OCI-LY3 (cell line): ENCODE data around the gene SERPINE2.

Experiments
- H2AFZ ChIP-seq: fragments of 200-600, 300-600 bp; shearing (Covaris generic); 2 replicates; pipeline ENCODE4 v1.6.0; 2014; ENCODE audit warnings: antibody characterized with exemption, low read depth, low read length
- H3K27ac ChIP-seq: fragments of 200-600, 300-600 bp; sonication (generic); 2 replicates; pipeline ENCODE4 v1.5.1; 2014; ENCODE audit warnings: mild to moderate bottlenecking, low read length, moderate library complexity, mixed read lengths
- H3K27me3 ChIP-seq: fragments of 200-600, 300-600 bp; sonication (generic); 2 replicates; pipeline ENCODE4 v1.6.1; 2014; ENCODE audit warnings: low read depth, low read length, mixed read lengths
- H3K36me3 ChIP-seq: fragments of 200-600, 300-600 bp; sonication (generic); replicated peaks from 2 replicates; pipeline ENCODE3; 2014; ENCODE audit warnings: low read depth, low read length, mixed read lengths
- H3K4me1 ChIP-seq: fragments of 300-600, 200-600 bp; sonication (generic); 2 replicates; pipeline ENCODE4 v1.6.1; 2014; ENCODE audit warnings: low read length, mixed read lengths
- H3K4me2 ChIP-seq: fragments of 200-600, 300-600 bp; sonication (generic); 2 replicates; pipeline ENCODE4 v1.6.1; 2014; ENCODE audit warnings: low read length, mixed read lengths
- H3K4me3 ChIP-seq: fragments of 300-600, 200-600 bp; sonication (generic); 2 replicates; pipeline ENCODE4 v1.5.1; 2014; ENCODE audit warnings: antibody characterized with exemption, mild to moderate bottlenecking, low read length, moderate library complexity
- H3K79me2 ChIP-seq: fragments of 300-600, 200-600 bp; shearing (Covaris generic); 2 replicates; pipeline ENCODE4 v1.6.1; 2014; ENCODE audit warnings: mild to moderate bottlenecking, low read length, mixed read lengths
- H3K9ac ChIP-seq: fragments of 300-600, 200-600 bp; shearing (Covaris generic); 2 replicates; pipeline ENCODE4 v1.6.0; 2014; ENCODE audit warnings: mild to moderate bottlenecking, low read length, moderate library complexity
- H3K9me3 ChIP-seq: fragments of 200-600, 300-600 bp; shearing (Covaris generic); 2 replicates; pipeline ENCODE4 v1.6.1; 2014; ENCODE audit warnings: low read length, mixed read lengths; ENCODE audit not compliant: insufficient read depth
- H4K20me1 ChIP-seq: fragments of 200-600, 300-600 bp; sonication (generic); 2 replicates; pipeline ENCODE4 v1.6.1; 2016; ENCODE audit warnings: low read length, mixed read lengths; ENCODE audit not compliant: insufficient read depth
- CTCF ChIP-seq: fragments of 200-600, 300-600 bp; sonication (generic); IDR thresholded peaks from 2 replicates; pipeline ENCODE4 v1.5.1; 2014; ENCODE audit warnings: antibody characterized with exemption, low read length, low read depth
- EZH2phosphoT487 ChIP-seq: fragments of 200-600 bp; shearing (Covaris generic); IDR thresholded peaks from 2 replicates; pipeline ENCODE4 v1.6.1; 2018; ENCODE audit warnings: antibody characterized with exemption, mixed run types, low read depth

The SERPINE2 gene

GRCh38 chr2:224039080-224039769 is at the start of gene SERPINE2:
Gene SERPINE2 (minus strand): TSS chr2:224039286. CDS start chr2:224001900, 37,386 bp downstream.
- peaks cover 38% of the 10 kb centered on the region for H3K27me3 ChIP-seq
- H2AFZ ChIP-seq, result peak within 1 kb of the TSS; percentile 48; the same call in 1 of the 2 replicates

GRCh38 chr2:224086226-224086914 is 47.3 kb upstream of the SERPINE2 start:
- Histone ChIP-seq H3K4me1 (no peaks in the 10 kb centered on the region), H3K9me3 (no peaks in the 10 kb centered on the region), H4K20me1 (no peaks in the 10 kb centered on the region), H3K36me3 (no peaks in the 10 kb centered on the region), H3K4me3 (no peak overlapping the region), H3K27ac (no peak overlapping the region), H2AFZ (no peak overlapping the region), H3K79me2 (no peaks in the 10 kb centered on the region), H3K9ac (no peak overlapping the region), H3K4me2 (no peak overlapping the region), H3K27me3 (no peaks in the 10 kb centered on the region)
- TF ChIP-seq EZH2phosphoT487, result no peak
- TF ChIP-seq CTCF, result no peak

More at GRCh38 chr2:224039080-224039769, at the start of gene SERPINE2:
- Histone ChIP-seq H3K4me3 (peak within 1 kb of the TSS; percentile 87), H3K4me2 (peak within 1 kb of the TSS; percentile 85), H3K4me1 (peaks cover 16% of the 10 kb centered on the region), H3K79me2 (no peaks in the 10 kb centered on the region), H3K9ac (peak within 1 kb of the TSS; percentile 53), H4K20me1 (no peaks in the 10 kb centered on the region; the same call in 1 of the 2 replicates), H3K9me3 (no peaks in the 10 kb centered on the region), H3K36me3 (no peaks in the 10 kb centered on the region), H3K27ac (no peak within 1 kb of the TSS)
- TF ChIP-seq EZH2phosphoT487 (no peak), CTCF (peak; percentile 59)

DNA sequence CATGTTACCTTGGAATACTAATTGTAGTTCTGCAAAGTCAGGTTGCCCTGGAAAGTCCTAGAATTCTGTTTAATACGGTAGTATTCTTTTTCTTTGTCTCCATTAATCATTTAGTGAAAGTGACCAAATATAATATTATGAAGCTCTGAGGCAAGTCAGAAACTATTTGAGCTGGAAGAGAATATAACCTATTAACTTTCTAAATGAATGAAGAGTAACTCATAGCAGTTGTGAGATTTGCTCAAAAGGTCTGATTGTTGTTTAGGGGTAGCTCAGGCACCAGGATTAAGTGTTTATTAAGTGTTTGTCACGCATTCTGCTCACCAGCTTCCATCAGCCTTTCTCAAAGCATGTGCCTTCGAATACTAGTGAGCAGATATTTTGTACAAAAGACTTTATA is 46.7 kb upstream of the SERPINE2 start:
- Histone ChIP-seq H3K27ac (no peak overlapping the region), H4K20me1 (no peaks in the 10 kb centered on the region), H3K79me2 (no peaks in the 10 kb centered on the region), H3K4me1 (no peaks in the 10 kb centered on the region), H3K9me3 (no peaks in the 10 kb centered on the region), H3K9ac (no peak overlapping the region), H3K27me3 (no peaks in the 10 kb centered on the region), H2AFZ (no peak overlapping the region), H3K36me3 (no peaks in the 10 kb centered on the region), H3K4me2 (no peak overlapping the region), H3K4me3 (no peak overlapping the region)
- TF ChIP-seq CTCF (no peak), EZH2phosphoT487 (no peak)

GRCh38 chr2:224085246-224085645 is 46.2 kb upstream of the SERPINE2 start:
- H3K9me3 ChIP-seq, result no peaks in the 10 kb centered on the region
- no peak overlapping the region for H2AFZ ChIP-seq
- no peak overlapping the region for H3K9ac ChIP-seq
- no peaks in the 10 kb centered on the region for H3K4me1 ChIP-seq
- no peaks in the 10 kb centered on the region for H4K20me1 ChIP-seq
- no peaks in the 10 kb centered on the region for H3K79me2 ChIP-seq
- TF ChIP-seq EZH2phosphoT487, result no peak
- no peak for TF ChIP-seq CTCF
- H3K36me3 ChIP-seq, result no peaks in the 10 kb centered on the region
- H3K27me3 ChIP-seq, result no peaks in the 10 kb centered on the region
- no peak overlapping the region for H3K4me3 ChIP-seq
- no peak overlapping the region for H3K27ac ChIP-seq
- H3K4me2 ChIP-seq, result no peak overlapping the region
